ENCODE data around the gene CLDN9. TPM values are rescaled to one million over a fixed set of nuclear protein-coding genes. Genes with fewer than 3 reads are reported as not detected.

Gene CLDN9
- total RNA-seq, 1 donor from 2014 or later = not detected

- Mint-ChIP-seq H3K27me3 (peaks cover 12% of the 10 kb centered on the region), H3K4me3 (no peak overlapping the region), H3K4me1 (peaks cover 48% of the 10 kb centered on the region), H3K9me3 (no peaks in the 10 kb centered on the region), H3K27ac (no peak overlapping the region), H3K36me3 (ENCODE audit: low read depth) (peaks cover 21% of the 10 kb centered on the region)
- TF ChIP-seq CTCF (IDR thresholded peaks at IDR 0.05) = no peak
- no peak for DNase-seq
- ChIA-PET POLR2A (interaction anchor here (0.7 to 1.4 kb wide), 6 partner anchors 120 to 1660 kb away, joined by 3 to 10 read pairs (median 6); no protein-coding TSS in a partner anchor), CTCF (interaction anchor here (1.4 to 2.1 kb wide), 2 partner anchors 22 to 23 kb away, joined by 6 to 7 read pairs; no protein-coding TSS in a partner anchor)
- intact Hi-C loops (cut with micrococcal nuclease) = no loop called here
- ATAC-seq (ENCODE audit: low read depth) = no peak
Observed at GRCh38 chr16:3025032-3026002, 12.6 kb downstream of the CLDN9 start.

- Mint-ChIP-seq H3K36me3 (ENCODE audit: low read depth) (peaks cover 21% of the 10 kb centered on the region), H3K27ac (no peak overlapping the region), H3K9me3 (no peaks in the 10 kb centered on the region), H3K27me3 (peaks cover 15% of the 10 kb centered on the region), H3K4me1 (peaks cover 44% of the 10 kb centered on the region), H3K4me3 (no peak overlapping the region)
- no peak for TF ChIP-seq CTCF (IDR thresholded peaks at IDR 0.05)
- ChIA-PET CTCF (interaction anchor here (1.4 kb wide), 1 partner anchor 23 kb away, joined by 6 read pairs; no protein-coding TSS in a partner anchor), POLR2A (interaction anchor here (1.4 kb wide), 1 partner anchor 22 kb away, joined by 3 read pairs; no protein-coding TSS in a partner anchor)
- intact Hi-C loops (cut with micrococcal nuclease) = no loop called here
- DNase-seq (no peak), ATAC-seq (ENCODE audit: low read depth) (no peak)
Observed at GRCh38 chr16:3026003-3026378, 13.3 kb downstream of the CLDN9 start.

- TF ChIP-seq CTCF (IDR thresholded peaks at IDR 0.05) = no peak
- peaks cover 17% of the 10 kb centered on the region for H3K27me3 Mint-ChIP-seq
- CTCF ChIA-PET = interaction anchor here (0.7 to 9.0 kb wide), 5 partner anchors 20 to 104 kb away, joined by 3 to 87 read pairs (median 6); partner anchors contain the start of gene ZNF213
- ATAC-seq (ENCODE audit: low read depth) (no peak), DNase-seq (no peak)
- H3K4me1 Mint-ChIP-seq = peaks cover 38% of the 10 kb centered on the region
- H3K9me3 Mint-ChIP-seq = no peaks in the 10 kb centered on the region
- H3K27ac Mint-ChIP-seq = no peak overlapping the region
- POLR2A ChIA-PET = interaction anchor here (0.7 to 1.5 kb wide), 5 partner anchors 23 to 1200 kb away, joined by 3 to 9 read pairs (median 3); partner anchors contain the start of genes FAHD1, KCTD5, ZNF213 and ZNF263
- peaks cover 21% of the 10 kb centered on the region for H3K36me3 Mint-ChIP-seq (ENCODE audit: low read depth)
- intact Hi-C loops (cut with micrococcal nuclease) = no loop called here
- no peak overlapping the region for H3K4me3 Mint-ChIP-seq
Observed at GRCh38 chr16:3026609-3027488, 14.1 kb downstream of the CLDN9 start.

GRCh38 chr16:3027489-3027795 is 14.7 kb downstream of the CLDN9 start:
- intact Hi-C loops (cut with micrococcal nuclease) = no loop called here
- ChIA-PET POLR2A (interaction anchor here (0.7 to 1.5 kb wide), 8 partner anchors 8 to 1200 kb away, joined by 3 to 9 read pairs (median 4); partner anchors contain the start of genes FAHD1, KCTD5, TNFRSF12A and ZNF213), CTCF (interaction anchor here (0.8 to 9.0 kb wide), 10 partner anchors 8 to 161 kb away, joined by 3 to 87 read pairs (median 6); partner anchors contain the start of genes TNFRSF12A and ZNF213)
- ATAC-seq (ENCODE audit: low read depth) = no peak
- peaks cover 21% of the 10 kb centered on the region for H3K36me3 Mint-ChIP-seq (ENCODE audit: low read depth)
- H3K4me3 Mint-ChIP-seq = no peak overlapping the region
- DNase-seq = no peak
- TF ChIP-seq CTCF (IDR thresholded peaks at IDR 0.05) = no peak
- H3K9me3 Mint-ChIP-seq = no peaks in the 10 kb centered on the region
- no peak overlapping the region for H3K27ac Mint-ChIP-seq
- peaks cover 19% of the 10 kb centered on the region for H3K27me3 Mint-ChIP-seq
- peaks cover 32% of the 10 kb centered on the region for H3K4me1 Mint-ChIP-seq

Data from activated B cell treated with CpG ODN at 0.5 μM for 24 hours (primary cell).